Hematopoietic multipotent progenitor cell treated with erythropoietin and hydrocortisone succinate and interleukin-3 and kit ligand, for 15 days (in vitro differentiated cells): ENCODE measurements around the gene TRIM13.
"Not testable (repeated sequence)": the region's sequence is repeated elsewhere in the genome, so short reads cannot be mapped to it uniquely, and the experiment has no call there.

Source experiments
- DNase-seq: peaks from one replicate; pipeline ENCODE4 v3.0.0-alpha.2; 2015; ENCODE audit warnings: low spot score

The TRIM13 gene

DNA sequence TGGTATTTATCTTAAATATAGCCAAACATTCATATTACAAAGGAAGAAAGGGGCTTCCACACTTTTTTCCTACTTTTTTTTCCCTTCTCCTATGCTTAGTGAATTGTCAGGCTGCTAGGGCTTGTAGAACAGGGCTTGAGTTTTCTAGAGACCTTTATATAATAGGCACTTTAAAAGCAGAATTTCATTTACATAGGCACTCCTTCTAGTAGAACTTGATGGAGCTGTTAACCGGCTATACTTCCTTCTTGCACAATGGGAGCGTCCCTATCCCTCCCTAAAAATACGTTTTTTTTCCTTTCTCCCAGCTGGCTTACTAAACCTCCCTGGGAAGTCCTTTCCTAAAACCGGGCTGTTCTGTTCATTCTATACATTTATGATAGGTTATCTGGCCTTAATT is 1.1 kb downstream of the TRIM13 start:
- DNase-seq, result no peak

GRCh38 chr13:49998714-49999624 is 2.1 kb downstream of the TRIM13 start:
- no peak for DNase-seq

GRCh38 chr13:50001287-50001686 is 4.4 kb downstream of the TRIM13 start:
- DNase-seq, result no peak

GRCh38 chr13:50006426-50007135 is 9.7 kb downstream of the TRIM13 start:
- no peak for DNase-seq

GRCh38 chr13:50011461-50011860 is 14.6 kb downstream of the TRIM13 start:
- DNase-seq, result no peak

DNA sequence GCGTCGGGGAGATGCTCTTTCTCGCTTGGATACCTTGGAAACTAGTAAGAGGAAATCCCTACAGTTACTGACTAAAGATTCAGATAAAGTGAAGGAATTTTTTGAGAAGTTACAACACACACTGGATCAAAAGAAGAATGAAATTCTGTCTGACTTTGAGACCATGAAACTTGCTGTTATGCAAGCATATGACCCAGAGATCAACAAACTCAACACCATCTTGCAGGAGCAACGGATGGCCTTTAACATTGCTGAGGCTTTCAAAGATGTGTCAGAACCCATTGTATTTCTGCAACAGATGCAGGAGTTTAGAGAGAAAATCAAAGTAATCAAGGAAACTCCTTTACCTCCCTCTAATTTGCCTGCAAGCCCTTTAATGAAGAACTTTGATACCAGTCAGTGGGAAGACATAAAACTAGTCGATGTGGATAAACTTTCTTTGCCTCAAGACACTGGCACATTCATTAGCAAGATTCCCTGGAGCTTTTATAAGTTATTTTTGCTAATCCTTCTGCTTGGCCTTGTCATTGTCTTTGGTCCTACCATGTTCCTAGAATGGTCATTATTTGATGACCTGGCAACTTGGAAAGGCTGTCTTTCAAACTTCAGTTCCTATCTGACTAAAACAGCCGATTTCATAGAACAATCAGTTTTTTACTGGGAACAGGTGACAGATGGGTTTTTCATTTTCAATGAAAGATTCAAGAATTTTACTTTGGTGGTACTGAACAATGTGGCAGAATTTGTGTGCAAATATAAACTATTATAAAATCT is 15.7 kb downstream of the TRIM13 start:
- no peak for DNase-seq

DNA sequence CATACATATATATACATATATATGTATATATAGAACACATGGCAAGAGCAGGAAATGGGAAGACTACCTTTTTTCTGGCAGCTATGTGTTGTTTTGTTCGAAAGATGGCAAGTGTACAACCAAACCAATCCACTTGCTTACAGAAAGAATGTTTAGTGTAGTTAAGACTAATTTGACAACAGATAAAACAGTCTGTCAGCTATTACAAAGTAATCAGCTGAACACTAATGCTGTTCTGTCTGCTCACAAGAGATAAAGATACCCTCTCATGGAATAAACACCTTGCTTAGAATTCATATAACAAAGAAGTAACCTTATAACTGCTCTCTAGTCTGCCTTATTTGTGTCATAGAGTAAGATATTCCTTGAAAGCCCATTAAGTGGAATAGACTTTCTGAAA is 17.5 kb downstream of the TRIM13 start:
- DNase-seq, result peak; percentile 49

- no peak for DNase-seq
These were observed 18.4 kb downstream of the TRIM13 start, which contains the start of gene KCNRG for GRCh38 chr13:50015258-50015657. KCNRG (plus strand) TSS chr13:50015444; CDS start chr13:50015494, 50 bp downstream.

DNA sequence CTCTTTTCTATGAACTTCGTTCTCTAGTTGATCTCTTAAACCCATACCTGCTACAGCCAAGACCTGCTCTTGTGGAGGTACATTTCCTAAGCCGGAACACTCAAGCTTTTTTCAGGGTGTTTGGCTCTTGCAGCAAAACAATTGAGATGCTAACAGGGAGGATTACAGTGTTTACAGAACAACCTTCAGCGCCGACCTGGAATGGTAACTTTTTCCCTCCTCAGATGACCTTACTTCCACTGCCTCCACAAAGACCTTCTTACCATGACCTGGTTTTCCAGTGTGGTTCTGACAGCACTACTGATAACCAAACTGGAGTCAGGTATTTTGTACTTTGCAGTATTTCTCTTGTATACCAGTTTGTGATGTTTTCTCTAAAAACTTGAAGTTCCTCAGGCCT is 18.9 kb downstream of the TRIM13 start:
- no peak for DNase-seq

DNA sequence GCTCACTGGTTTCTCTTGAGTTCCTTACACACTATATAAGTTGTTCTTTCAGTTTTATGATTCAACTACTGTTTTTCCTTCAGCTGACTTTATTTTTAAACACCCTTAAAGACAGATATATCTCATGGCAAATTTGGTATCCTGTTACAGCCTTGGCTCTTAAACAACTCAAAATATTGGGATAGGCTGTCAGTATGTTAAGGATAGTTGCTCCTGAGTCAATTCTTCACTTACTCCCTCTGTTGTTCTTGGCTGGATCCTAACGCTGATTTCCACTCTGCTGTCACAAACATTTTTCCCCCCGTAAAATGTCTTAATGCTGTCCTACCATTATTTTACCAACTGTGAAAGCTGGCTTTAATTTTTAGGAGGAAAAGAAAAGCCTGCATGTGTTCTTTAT is 19.6 kb downstream of the TRIM13 start:
- DNase-seq, result no peak

GRCh38 chr13:50017819-50018218 is 21.0 kb downstream of the TRIM13 start:
- no peak for DNase-seq

DNA sequence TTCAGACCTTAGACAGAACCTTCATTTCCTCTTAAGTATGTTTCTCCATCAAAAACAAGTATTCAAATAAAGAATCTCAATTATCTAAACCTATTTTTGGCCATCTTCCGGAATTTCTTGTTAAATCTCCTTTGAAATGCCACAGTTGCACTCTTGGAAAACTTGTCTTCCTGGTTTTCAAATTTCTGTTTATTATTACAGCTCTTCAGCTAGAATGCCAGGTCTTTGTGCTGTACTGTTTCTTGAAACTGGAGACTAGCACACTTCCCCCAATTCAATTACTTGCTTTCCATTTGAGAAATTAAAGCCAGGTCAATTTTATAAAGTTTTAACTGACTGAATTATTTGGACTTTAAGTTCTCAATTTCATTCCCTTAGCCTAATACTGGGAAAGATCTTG is 28.6 kb downstream of the TRIM13 start:
- no peak for DNase-seq

DNA sequence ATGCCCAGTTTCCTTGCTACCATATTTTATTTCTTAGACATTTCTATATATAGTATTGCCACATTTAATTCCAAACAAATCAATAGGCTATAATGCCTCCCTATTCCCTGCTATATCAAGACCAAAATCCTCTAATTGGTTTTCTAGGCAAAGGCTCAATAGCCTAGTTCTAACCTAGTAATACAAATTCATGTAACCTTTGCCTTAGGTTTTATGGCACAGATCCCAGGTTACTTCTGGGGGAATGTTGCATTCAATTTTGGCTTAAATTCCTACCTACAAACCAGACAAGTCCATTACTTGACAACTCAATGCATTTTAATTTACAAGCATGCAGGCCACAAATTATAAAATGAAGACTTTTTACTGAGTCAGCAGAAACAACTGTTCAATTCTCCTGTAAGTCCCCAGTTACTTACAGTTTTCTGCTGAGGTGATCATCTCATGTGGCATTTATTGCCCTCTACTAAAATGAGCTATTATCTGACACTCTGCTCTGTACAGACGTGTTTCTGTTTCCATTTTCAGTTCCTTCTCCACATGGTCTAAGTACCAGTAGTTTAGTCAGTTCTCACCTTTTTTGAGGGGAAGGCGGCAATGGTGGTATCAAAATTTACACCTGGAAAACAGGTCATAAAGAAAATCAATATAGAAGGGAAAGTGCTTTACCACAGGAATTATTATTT is 30.1 kb downstream of the TRIM13 start:
- no peak for DNase-seq

- DNase-seq, result no peak
These were observed 33.5 kb downstream of the TRIM13 start for GRCh38 chr13:50030315-50030714.

GRCh38 chr13:50033725-50034124 is 36.9 kb downstream of the TRIM13 start:
- no peak for DNase-seq

DNA sequence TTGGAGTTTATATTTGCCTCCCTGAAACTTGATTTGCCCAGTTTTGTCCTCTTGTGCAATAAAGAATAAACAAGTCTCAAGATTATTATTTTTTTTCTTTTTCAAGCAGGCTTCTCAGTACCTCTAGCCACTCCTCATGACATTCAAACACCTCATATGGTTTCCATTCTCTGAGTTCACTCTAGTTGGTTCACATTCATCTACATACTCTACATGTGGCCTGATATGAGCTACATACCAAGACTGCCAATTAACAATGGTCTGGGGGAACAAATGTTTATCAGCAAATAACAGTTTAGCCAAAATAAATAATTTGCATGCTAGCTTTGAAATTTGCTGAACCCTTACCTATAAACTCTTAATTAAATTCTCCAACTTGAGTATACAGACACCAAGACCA is 40.9 kb downstream of the TRIM13 start:
- no peak for DNase-seq

GRCh38 chr13:50038266-50038665 is 41.4 kb downstream of the TRIM13 start:
- no peak for DNase-seq

GRCh38 chr13:50052478-50052877 is 55.6 kb downstream of the TRIM13 start:
- DNase-seq, result no peak

DNA sequence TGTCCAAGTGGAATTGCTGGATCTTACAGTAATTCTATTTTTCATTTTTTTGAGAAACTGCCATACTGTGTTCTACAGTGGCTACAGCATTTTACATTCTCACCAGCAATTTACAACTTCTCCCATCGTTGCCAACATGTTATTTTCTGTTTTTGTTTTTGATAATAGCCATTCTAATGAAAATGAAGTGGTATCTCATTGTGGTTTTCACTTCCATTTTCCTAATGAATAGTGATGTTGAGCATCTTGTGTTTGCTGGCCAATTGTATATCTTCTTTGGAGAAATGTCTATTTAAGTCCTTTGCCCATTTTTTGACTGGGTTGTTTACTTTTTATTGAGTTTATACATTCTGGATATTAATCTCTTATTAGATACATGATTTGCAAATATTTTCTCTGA is 57.0 kb downstream of the TRIM13 start:
- DNase-seq, result no peak

GRCh38 chr13:50055454-50055853 is 58.6 kb downstream of the TRIM13 start:
- no peak for DNase-seq

DNA sequence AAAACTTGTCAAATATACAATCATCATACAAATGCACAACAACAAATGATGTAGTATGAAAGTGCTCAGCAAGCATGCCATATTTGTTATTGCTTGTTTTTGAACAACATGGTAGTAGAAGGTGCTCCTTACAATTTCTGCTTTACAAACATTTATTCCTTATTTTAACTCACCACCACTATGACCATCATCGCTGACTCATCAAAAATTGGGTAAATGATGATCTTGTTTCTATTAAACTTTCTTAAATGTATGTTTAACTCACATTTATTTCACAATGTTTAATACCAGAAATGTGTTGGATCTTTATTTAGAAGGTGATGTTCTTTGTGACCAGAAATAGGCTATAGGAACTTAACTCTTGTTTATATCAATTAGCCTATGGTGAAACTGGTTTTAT is 63.9 kb downstream of the TRIM13 start:
- no peak for DNase-seq

DNA sequence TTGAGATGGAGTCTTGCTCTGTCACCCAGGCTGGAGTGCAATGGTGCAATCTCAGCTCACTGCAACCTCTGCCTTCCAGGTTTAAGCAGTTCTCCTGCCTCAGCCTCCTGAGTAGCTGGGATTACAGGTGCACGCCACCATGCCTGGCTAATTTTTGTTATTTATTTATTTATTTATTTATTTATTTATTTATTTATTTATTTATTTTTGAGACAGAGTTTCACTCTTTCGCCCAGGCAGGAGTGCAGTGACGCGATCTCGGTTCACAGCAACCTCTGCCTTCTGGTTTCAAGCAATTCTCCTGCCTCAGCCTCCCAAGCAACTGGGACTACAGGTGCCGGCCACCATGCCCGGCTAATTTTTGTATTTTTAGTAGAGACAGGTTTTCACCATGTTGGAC is 65.5 kb downstream of the TRIM13 start:
- not testable (repeated sequence) for DNase-seq
